Thyroid gland (tissue), 4 donors: Measurements from ENCODE around the gene VAPA. TPM values are rescaled to one million over a fixed set of nuclear protein-coding genes. Genes with fewer than 3 reads are reported as not detected.

Experiments used
- DNase-seq, 2 donors: peaks; one replicate each; pipeline ENCODE4 v3.0.0-alpha.2; 2019
- H3K27ac ChIP-seq, 3 donors: fragments of 200-600 bp; sonication (generic); 1 replicate in 2 of 3; 2 replicates in 1 of 3; pipeline ENCODE4 v1.5.1; 2016 to 2019; ENCODE audit warnings: mild to moderate bottlenecking in 1 of 3, moderate library complexity in 1 of 3
- H3K27me3 ChIP-seq: fragments of 200-600 bp; sonication (generic); one replicate; pipeline ENCODE4 v1.5.1; 2019
- H3K36me3 ChIP-seq, 2 donors: fragments of 200-600 bp; sonication (generic); one replicate each; pipeline ENCODE4 v1.5.1; 2016 to 2019
- H3K4me1 ChIP-seq, 2 donors: fragments of 200-600 bp; sonication (generic); one replicate each; pipeline ENCODE4 v1.5.1; 2017 to 2019
- H3K4me3 ChIP-seq, 3 donors: fragments of 200-600 bp; sonication (generic); replicated peaks in 1 of 3; 1 replicate in 2 of 3; 2 replicates in 1 of 3; pipeline ENCODE4 v1.5.1; 2016; ENCODE audit warnings: mild to moderate bottlenecking in 1 of 3
- H3K9me3 ChIP-seq: fragments of 200-600 bp; sonication (generic); one replicate; pipeline ENCODE4 v1.5.1; 2017
- CTCF ChIP-seq, 6 experiments: fragments of 200-600 bp in 3 of 6; fragments of 450-650 bp in 3 of 6; sonication (generic) in 3 of 6; IDR thresholded peaks; one replicate each; pipeline ENCODE4 v1.5.1; 2016 to 2019; ENCODE audit warnings: antibody characterized with exemption in 6 of 6, mild to moderate bottlenecking in 2 of 6, inconsistent platforms in 1 of 6, moderate library complexity in 1 of 6
- POLR2A ChIP-seq, 2 donors: fragments of 450-650 bp; IDR thresholded peaks; one replicate each; pipeline ENCODE4 v1.6.1; 2017; ENCODE audit warnings: antibody characterized with exemption in 2 of 2, mild to moderate bottlenecking in 2 of 2, moderate library complexity in 1 of 2
- WGBS, 2 donors: methylation state at CpG; one replicate each; pipeline ENCODE4 v1.1.5; 2017; 5-methylcytosine and 5-hydroxymethylcytosine counted together
- intact Hi-C: fragments of 100-400 bp; cut with DNase I; formaldehyde crosslinking; loops from one replicate; pipeline ENCODE4 v1.15.1; 2023
- total RNA-seq, 4 donors: library from RNA; depleted of rRNA; stranded (reverse); fragments of >200 nt; gene quantifications; one replicate each; pipeline ENCODE4 v1.2.3, GENCODE V29; 2016

Gene VAPA
- total RNA-seq, 4 donors from 2014 or later, result 232 to 261 (median 244) TPM

GRCh38 chr18:9918016-9918680, 4.3 kb downstream of the VAPA start:
- Histone ChIP-seq H3K27me3 (no peaks in the 10 kb centered on the region), H3K27ac (no peak overlapping the region), H3K4me3 (no peak overlapping the region), H3K9me3 (no peaks in the 10 kb centered on the region), H3K4me1 (peaks cover 48 to 66% of the 10 kb centered on the region in 2 donors), H3K36me3 (no peaks in the 10 kb centered on the region)
- 25 to 34% methylated on average over 2 of the region's 2 CpGs for WGBS, 2 donors
- no peak for DNase-seq
- TF ChIP-seq CTCF (IDR thresholded peaks at IDR 0.05) (no peak), POLR2A (IDR thresholded peaks at IDR 0.05) (no peak)
- intact Hi-C loops, result no loop called here

GRCh38 chr18:9919564-9920232, 5.9 kb downstream of the VAPA start:
- H3K27me3 ChIP-seq, result no peaks in the 10 kb centered on the region
- WGBS, 2 donors, result 76 to 77% methylated on average over 8 of the region's 8 CpGs

GRCh38 chr18:9922592-9923311, 8.9 kb downstream of the VAPA start:
- DNase-seq, result no peak
- H3K36me3 ChIP-seq, result no peaks in the 10 kb centered on the region
- WGBS, 2 donors, result 69 to 77% methylated on average over 4 of the region's 4 CpGs
- TF ChIP-seq CTCF (IDR thresholded peaks at IDR 0.05) (no peak), POLR2A (IDR thresholded peaks at IDR 0.05) (no peak)
- intact Hi-C loops, result no loop called here
- no peak overlapping the region for H3K4me3 ChIP-seq
- no peaks in the 10 kb centered on the region for H3K27me3 ChIP-seq
- peaks cover 59 to 87% of the 10 kb centered on the region in 2 donors for H3K4me1 ChIP-seq
- H3K9me3 ChIP-seq, result no peaks in the 10 kb centered on the region
- H3K27ac ChIP-seq, result no peak overlapping the region

More at GRCh38 chr18:9919564-9920232, 5.9 kb downstream of the VAPA start:
- Histone ChIP-seq H3K36me3 (no peaks in the 10 kb centered on the region), H3K4me3 (no peak overlapping the region), H3K9me3 (no peaks in the 10 kb centered on the region), H3K4me1 (peaks cover 57 to 78% of the 10 kb centered on the region in 2 donors), H3K27ac (no peak overlapping the region)
- DNase-seq, result no peak
- intact Hi-C loops, result no loop called here
- TF ChIP-seq CTCF (IDR thresholded peaks at IDR 0.05) (no peak), POLR2A (IDR thresholded peaks at IDR 0.05) (no peak)

- no peak overlapping the region for H3K4me3 ChIP-seq
- TF ChIP-seq POLR2A (IDR thresholded peaks at IDR 0.05) (no peak), CTCF (IDR thresholded peaks at IDR 0.05) (no peak)
- intact Hi-C loops, result no loop called here
- H3K36me3 ChIP-seq, result no peaks in the 10 kb centered on the region
- H3K4me1 ChIP-seq, result peaks cover 44 to 86% of the 10 kb centered on the region in 2 donors
- DNase-seq, result no peak
- H3K9me3 ChIP-seq, result no peaks in the 10 kb centered on the region
- H3K27ac ChIP-seq, result no peak overlapping the region
- H3K27me3 ChIP-seq, result no peaks in the 10 kb centered on the region
- 50 to 54% methylated on average over 4 of the region's 4 CpGs for WGBS, 2 donors
Measured at GRCh38 chr18:9924371-9924943, 10.6 kb downstream of the VAPA start.
